GM03348 (cell line): ENCODE data around the gene ANXA2R.
"Not testable (repeated sequence)": the region's sequence is repeated elsewhere in the genome, so short reads cannot be mapped to it uniquely, and the experiment has no call there.

ENCODE experiments used
- DNase-seq: peaks from one replicate; pipeline ENCODE4 v3.0.0; 2012; ENCODE audit warnings: low spot score

ANXA2R gene

DNA sequence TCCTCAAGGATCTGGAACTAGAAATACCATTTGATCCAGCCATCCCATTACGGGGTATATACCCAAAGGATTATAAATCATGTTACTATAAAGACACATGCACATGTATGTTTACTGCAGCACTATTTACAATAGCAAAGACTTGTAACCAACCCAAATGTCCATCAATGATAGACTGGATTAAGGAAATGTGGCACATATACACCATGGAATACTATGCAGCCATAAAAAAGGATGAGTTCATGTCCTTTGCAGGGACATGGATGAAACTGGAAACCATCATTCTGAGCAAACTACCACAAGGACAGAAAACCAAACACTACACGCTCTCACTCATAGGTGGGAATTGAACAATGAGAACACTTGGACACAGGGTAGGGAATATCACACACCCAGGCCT is 19.9 kb upstream of the ANXA2R start:
- not testable (repeated sequence) for DNase-seq

DNA sequence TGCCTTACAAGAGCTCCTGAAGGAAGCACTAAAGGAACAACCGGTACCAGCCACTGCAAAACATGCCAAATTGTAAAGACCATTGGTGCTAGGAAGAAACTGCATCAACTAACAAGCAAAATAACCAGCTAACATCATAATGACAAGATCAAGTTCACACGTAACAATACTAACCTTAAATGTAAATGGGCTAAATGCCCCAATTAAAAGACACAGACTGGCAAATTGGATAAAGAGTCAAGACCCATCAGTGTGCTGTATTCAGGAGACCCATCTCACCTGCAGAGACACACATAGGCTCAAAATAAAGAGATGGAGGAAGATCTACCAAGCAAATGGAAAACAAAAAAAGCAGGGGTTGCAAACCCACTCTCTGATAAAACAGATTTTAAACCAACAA is 15.0 kb upstream of the ANXA2R start:
- DNase-seq: not testable (repeated sequence)

DNA sequence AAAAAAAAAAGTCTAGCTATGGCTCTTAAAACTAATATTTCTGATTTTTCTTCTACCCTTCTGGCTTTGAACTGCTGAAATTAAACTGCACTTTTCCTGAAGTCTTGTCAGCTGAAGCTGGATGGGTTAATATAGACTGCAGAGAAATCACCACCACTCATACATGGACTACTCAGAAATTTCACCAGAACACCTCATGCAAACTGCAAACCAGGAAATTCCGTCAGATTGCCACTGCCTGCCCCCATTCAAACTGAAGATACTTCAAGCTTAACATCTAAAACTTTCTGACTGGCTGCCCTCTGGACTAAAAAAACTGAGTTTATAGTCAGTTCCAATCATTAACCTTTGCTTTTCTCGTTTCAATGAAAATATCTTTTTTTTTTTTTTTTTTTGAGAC is 11.6 kb upstream of the ANXA2R start:
- DNase-seq: no peak

DNA sequence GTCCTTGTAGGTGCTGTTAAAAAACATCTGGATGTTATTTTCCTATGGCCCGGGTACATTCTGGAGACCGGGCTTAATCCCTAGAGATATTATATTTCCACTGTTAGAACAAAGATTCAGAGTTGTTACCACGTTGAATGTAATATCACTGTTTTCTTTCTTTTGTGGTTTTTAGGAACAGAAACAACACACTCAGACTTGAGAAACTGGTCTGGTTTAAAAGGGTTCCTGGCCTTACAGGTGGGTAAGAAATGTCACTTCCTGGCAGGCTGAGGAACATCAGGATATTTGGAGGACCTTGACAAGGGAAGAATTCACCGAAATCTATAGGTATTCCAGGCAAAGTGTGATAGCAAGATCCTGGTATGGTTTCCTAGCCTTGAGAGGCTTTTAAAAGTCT is 10.3 kb upstream of the ANXA2R start:
- no peak for DNase-seq

DNA sequence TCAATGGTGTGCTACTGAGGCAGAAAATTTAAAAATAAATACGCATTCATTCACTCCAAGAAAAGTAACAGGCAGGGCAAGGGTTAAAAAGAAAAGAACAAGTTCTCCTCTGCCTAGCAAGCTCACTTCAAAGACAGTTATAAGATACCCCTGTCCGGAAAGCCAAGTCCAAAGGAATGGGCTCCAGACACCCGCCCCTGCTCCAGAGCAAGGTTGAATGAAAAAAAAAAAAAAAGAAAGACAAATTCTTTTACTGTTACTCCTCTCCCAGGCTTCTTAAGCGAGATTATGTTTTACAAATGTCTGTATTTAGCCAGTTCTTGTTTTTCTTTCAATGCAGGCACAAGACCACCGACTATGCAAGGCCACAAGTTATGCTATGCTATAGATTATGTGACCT is 9.1 kb upstream of the ANXA2R start:
- DNase-seq: no peak

DNA sequence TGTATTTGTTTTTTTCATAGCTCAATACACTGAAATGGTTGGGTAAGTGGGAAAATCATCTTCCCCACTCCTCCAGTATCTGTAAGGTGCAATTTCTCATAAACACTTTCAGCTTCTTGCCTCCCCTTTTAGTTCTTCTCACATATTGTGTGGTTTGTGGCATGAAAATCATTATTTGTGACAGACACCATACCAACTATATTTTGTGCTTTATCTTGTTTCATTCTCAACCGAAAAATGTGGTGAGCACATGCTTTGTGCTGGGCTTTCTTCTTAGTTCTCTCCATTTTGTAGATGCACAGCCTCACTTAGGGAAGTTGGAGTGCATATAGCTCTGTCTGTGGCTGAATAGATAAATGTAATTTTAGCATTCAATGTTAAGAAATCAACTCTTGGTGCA is 6.4 kb upstream of the ANXA2R start:
- DNase-seq: no peak

DNA sequence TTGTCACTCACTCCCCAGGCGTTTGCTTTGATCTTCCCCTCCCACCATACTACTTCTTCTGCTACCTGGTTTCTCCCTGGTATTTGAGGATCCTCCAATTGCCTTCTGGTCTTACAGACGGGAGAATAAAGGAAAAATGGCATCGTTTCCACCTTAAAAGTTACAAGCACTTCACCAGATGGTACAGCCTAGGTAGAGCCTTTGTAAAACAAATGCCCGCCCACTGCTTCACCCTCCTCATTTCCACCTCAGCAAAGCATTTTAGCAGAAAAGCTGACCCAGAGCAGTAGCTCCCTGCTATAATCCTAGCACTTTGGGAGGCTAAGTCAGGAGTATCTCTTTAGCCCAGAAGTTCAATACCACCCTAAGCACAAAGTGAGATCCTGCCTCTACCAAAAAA is 5.1 kb upstream of the ANXA2R start:
- DNase-seq: no peak

DNA sequence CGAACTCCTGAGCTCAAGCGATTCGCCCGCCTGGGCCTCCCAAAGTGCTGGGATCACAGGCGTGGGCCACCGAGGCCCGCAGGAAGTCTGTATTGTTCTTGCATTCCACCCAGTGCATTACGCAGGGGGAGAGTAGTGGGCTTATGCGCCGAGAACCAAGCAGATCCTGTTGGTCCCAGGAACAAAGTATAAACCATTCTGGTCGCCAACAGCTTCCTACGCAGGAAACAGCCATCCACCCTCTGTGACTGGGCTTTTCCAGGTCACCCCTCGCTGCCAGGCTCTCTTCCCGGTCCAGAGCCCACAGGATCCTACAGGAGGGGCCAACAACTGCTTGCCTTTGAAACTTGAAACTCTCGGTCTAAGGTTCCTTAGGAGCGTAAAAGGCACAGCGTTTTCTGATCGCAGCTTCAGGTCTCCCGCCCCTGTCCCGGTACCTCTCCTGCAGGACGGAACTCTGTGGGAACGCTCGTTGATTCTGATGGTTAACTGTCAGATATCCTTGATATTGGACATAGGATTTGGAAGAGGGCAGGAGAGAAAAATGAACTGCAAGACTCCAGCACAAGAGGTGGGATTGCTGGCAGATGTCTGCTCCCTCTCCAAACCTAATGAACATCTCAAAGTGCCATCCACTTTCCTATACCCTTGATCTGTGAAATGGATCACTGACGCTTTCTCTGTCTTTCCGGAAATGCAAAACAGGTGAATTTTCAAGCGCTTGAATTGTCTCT is 4.2 kb upstream of the ANXA2R start:
- no peak for DNase-seq

DNA sequence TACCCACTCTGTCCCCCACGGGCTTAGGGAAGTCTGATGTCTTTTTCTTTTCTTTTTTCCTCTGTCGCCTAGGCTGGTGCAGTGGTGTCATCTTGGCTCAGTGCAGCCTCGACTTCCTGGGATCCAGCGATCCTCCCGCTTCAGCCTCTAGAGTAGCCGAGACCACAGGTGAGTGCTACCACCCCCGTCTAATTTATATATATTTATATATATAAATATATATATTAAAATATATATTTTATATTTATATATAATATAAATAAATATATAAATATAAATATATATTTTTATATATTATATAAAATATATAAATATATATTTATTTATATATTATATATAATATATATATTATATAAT is 3.3 kb upstream of the ANXA2R start:
- DNase-seq: no peak

DNA sequence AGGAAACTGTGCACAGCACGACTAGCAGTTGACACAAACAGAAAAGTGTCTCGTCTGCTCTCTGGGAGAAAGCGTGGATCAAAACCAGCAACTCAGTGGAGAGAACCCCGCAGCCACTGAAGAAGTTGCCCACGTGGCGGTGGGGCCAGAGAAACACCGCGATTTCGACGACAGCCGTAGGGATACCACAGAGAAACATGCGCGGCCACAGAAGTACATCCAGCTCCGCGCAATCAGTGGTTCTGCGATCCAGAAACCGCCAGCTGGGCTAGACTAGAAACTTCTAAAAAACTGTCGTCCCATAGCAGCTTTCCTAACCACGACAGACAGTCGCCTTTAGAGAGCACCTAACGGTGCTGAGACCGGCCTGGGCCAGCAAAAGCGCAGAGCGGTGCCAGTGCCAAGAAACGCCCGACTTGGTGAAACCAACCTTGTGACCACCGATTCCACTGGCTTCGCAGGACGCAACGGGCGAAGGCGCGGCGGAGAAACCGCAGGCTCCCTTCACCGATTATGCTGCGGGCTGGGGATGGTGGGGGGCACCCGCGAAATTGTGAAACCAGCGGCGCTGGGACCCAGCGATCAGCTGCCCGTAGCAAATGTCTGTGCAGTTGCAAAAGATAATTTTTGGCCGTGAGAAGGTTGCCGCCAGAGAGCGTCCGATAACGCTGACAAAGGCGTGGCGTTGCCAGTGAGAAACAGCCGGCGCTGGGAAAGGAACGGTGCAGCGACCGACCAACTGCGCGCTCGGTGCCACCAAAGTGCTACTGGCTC is 2.7 kb upstream of the ANXA2R start:
- DNase-seq: peak; percentile 7

DNA sequence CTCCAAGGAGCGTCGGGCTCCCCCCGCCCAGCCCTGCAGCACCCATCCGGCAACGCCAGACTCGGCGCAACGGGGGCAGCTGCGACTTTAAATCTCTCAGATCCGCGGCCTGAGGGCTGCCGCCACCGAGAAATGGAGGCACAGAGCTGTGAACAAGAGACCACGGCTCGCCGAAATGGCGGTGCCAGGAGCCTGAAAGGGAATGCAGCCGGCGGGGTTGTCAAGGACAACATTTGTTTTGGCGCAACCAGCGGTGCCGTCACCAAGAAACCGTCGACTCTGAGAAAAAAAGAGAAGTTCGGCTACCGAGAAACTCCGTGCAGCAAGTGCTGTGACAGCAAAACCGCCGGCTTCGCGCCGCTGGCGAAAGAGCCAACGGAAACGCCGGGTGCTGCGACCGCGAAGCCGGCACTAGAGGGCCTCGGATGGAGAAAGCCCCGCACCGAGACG is 2.1 kb upstream of the ANXA2R start:
- peak; percentile 10 for DNase-seq

DNA sequence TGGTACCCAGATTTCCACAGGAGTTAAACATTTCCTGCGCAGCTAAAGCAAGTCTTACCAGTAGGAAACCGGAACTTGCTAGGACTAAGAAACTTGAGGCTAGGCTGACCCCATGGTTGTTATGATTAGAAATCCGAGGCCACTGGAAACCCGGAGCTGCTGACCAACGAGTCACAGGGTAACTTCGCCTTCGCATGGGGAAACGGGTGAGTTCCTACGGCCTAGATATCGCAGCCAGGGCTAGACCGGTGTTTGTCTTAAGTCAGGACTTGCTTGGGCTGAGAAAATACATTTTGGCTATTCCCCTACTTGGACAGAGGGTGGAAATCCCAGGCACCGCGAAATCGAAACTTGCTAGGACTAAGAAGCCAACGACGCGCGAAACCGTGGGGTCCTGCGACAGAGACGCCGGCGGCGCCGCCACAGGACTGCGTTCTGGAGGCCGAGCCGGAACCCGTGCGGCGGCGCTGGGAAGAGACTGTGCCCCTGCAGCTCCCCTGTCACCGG is 1.6 kb upstream of the ANXA2R start:
- no peak for DNase-seq

DNA sequence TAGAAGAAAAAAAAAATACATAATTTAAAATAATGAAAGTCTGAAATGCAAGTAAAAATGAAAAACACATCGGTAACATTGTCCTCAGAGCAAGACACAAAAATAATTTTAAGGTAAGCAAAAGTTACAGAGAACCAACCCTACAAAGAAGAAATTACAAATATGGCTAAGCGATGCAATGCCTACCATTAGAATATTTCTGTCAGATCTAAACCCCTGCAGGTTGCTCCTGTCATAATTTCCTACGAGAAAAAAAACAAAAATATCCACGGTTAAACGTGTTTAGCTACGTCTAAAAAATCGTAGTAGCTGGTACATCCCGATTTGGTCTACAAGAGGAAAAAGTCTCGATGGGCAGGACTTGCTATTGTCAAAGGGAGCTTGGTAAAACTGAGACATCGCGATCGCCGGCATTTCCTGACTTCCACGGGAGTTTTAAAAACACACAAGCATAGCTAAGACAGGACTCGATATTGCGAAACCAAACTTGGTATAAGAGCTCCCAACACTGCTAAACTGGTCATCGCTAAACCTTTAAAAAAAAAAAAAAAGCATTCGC is 1.1 kb upstream of the ANXA2R start:
- DNase-seq: no peak

DNA sequence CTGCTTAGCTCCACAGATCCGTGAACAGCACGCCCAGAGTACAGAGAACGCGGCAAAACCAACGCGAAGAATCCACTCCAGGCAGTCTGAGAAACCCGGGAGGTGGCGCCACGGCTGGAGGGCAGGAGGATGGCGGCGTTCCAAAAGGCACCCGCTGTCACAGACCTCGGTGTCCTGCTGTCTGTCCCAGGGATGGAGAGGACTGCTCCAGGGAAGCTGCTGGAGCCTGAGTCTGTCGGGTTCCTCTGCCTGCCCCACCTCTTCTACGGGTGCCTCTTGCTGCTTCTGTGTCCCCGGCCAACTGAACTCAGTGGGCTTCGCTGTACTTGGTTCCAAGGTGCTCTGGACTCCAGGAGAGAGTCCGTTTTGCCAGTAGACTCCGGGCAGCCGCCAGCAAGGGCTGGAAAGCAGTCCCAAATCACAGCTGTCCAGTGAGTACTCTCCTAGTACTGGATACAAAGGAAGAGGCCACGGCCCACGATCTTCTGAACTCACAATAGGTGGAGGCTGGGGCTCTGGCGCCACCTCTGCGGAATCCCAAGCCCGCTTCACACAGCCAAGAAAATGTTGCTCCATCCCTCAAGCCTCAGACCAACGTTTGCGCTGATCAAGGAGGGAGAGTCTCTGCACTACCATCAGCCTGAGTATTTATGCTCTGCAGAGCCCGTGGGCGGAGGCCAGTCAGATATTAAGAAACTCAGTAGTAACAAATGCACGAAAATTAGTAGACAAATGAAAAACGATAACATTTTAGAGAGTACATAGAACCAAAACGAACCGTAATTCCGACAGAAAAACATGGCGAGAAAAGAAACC is 440 bp downstream of the ANXA2R start:
- DNase-seq: peak; percentile 6

DNA sequence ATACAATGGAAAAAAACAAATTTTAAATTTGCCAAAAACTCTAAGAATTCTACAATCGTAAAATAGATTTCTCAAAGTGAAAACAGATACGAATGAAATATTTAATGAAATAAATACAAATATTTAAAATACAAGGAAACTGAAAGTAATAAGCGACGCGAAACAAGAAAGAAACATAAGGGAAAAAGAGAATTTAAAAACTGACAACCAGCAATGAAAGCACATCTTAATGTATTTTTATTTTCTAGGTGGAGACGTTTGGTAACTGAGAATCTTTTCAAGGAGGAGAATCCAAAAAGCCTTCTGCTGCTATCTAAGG is 1.0 kb downstream of the ANXA2R start:
- DNase-seq: no peak

DNA sequence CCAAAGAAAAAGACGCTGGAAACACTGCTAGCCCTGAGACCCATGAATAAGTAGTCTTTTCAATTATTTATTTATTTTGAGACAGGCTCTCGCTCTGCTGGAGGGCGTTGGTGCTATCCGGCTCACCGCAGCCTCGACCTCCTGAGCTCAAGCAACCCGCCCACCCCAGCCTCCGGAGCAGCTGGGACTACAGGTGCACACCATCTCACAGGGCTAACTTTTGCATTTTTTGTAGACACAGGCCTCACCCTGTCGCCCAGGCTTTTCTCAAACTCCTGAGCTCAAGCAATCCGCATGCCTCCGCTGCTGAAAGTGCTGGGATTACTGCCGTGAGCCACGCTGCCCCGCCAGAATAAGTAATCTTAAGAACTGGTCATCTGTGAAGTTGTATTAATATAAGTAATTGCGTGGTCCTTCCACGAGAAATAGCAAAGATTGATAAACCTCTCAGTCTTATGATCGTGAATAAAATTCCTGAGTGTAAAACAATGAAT is 1.6 kb downstream of the ANXA2R start:
- DNase-seq: no peak

DNA sequence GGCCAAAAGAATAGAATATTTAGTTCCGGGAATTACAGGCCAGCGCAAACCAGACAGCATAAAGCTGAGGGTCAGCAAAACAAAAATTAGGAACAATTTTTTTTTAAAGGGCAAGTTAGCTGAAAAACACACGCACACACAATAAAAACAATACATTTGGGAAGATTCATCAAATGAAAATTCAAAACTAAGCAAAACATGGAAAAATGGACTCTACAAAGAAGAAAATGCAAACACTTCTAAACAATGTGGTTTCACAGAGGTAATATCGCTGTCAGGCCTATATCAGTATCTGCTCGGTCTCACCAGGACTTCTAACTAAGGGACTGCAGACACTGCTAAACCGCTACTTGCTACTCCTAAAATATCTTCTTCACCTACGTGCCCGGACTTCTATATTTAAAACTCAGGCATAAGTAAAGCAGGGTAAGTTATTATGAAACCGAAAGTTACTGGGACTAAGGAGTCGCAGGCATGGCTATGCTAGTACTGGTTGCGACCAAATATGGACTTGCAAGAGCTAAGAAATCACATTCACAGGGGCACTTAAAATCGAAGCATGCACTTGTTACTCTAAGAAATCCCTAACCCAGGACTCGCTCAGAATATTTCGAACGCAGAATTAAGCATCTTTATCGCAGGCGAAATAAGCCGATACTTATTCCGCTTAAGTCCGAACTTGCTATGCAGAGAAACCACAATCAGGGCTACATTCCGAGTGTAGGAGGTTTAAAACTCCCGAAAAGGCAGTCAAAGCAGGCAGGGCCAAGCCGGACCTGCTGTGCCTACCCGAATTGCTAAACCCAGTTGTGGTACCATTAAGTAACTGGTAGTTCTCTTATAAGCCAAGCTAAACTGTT is 2.3 kb downstream of the ANXA2R start:
- DNase-seq: no peak

DNA sequence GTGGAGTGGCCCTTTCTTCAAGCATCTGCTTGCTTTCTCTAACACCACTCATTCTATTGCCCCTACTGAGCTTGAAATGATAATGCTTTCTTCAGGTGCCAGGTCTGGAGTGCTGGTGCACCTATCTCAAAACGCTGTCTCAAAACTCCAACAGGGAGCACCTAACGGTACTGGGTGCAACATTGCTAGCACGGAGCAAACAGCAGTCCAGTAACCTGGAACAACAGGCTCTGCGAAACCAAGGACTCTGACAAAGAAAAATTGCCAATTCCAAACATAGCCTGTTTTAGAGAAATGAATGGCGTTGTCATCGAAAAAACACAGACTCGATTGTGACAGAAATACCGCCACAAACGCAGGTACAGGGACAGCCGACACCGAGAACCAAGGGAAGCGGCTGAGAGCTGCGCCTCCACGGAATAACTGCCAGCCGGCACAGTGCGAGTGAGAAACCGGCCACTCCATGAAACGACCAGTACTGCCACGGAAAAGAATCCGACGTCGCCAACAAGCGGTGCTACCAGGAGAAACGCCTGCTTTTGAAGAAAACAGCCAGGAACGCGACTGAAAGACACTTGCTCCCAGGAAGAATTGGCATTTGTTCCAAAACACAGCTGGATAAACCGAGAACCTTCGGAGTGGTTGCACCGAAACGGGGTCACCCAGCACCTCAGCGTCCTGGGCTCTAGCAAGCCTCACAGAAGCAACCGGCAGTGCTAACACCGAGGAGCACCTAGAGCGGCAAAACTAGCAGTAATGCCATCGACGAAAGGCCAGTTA is 3.1 kb downstream of the ANXA2R start:
- DNase-seq: no peak

DNA sequence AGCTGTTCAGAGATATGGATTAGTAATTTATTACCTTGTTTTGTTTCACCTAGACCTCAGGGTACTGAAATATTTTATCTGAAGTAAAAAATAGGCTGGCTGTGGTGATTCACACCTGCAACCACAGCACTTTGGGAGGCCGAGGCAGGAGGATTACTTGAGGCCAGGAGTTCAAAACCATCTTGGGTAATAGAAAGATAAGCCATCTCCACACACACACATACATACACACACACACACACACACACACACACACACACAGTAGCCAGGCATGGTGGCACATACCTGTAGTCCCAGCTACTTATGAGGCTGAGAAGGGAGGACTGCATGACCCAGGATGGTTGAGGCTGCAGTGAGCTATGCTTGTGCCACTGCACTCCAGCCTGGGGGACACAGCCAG is 3.7 kb downstream of the ANXA2R start:
- no peak for DNase-seq

DNA sequence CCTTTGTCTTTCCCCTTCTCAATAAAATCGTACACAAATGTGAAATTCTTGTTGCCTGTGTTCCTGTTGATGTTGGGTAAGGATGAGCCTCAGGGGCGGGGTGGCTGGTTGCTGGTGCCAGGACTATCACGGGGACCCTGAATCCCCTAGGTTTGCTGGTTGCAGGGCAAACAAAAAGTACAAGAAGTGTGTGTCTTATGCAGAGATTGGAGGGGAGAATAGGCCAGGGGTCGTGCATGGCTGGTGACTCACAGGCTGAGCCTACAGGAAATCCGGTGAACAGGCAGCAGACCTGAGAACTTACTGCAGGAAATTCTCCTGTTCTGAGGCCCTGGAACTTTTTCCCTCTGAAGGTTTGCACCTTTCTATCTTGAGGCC is 5.5 kb downstream of the ANXA2R start:
- no peak for DNase-seq
